CD14-positive monocyte (primary cell): Measurements from ENCODE around the gene ACTR3. TPM values are rescaled to one million over a fixed set of nuclear protein-coding genes. Genes with fewer than 3 reads are reported as not detected.
A peak's percentile ranks its signal among the peaks of the same experiment; 100 is the strongest.

Experiments
- DNase-seq, 3 donors: peaks; one replicate each; pipeline ENCODE4 v3.0.0-alpha.2; 2011 to 2022
- H2AFZ ChIP-seq: 2 replicates; pipeline ENCODE4 v1.6.0; 2012; ENCODE audit warnings: mild to moderate bottlenecking, low read depth, low read length, inconsistent platforms; ENCODE audit not compliant: insufficient read depth, poor library complexity, severe bottlenecking
- H3K27ac ChIP-seq, 2 donors: 1 replicate in 1 of 2; 2 replicates in 1 of 2; pipeline ENCODE4 v1.5.1; 2012 to 2013; ENCODE audit warnings: low read length in 2 of 2, control low read depth in 1 of 2, inconsistent platforms in 1 of 2, low read depth in 1 of 2, mild to moderate bottlenecking in 1 of 2
- H3K27me3 ChIP-seq, 2 donors: one replicate each; pipeline versions ENCODE4 v1.6.0 to v1.6.1; 2011 to 2013; ENCODE audit warnings: low read length in 2 of 2; ENCODE audit not compliant: control insufficient read depth in 2 of 2, insufficient read depth in 2 of 2
- H3K36me3 ChIP-seq, 2 donors: replicated peaks in 1 of 2; 1 replicate in 1 of 2; 2 replicates in 1 of 2; pipeline versions ENCODE4 v1.5.1 to v1.6.1; 2012 to 2013; ENCODE audit warnings: low read length in 2 of 2, control low read depth in 1 of 2, inconsistent platforms in 1 of 2, mild to moderate bottlenecking in 1 of 2; ENCODE audit not compliant: insufficient read depth in 2 of 2, control insufficient read depth in 1 of 2
- H3K4me1 ChIP-seq, 2 donors: 1 replicate in 1 of 2; 2 replicates in 1 of 2; pipeline versions ENCODE4 v1.5.1 to v1.6.1; 2012 to 2013; ENCODE audit warnings: low read length in 2 of 2, control low read depth in 1 of 2, inconsistent platforms in 1 of 2, mild to moderate bottlenecking in 1 of 2, moderate library complexity in 1 of 2; ENCODE audit not compliant: insufficient read depth in 2 of 2, control insufficient read depth in 1 of 2
- H3K4me2 ChIP-seq: replicated peaks from 2 replicates; pipeline ENCODE3; 2012; ENCODE audit warnings: low read length, moderate library complexity, mild to moderate bottlenecking; ENCODE audit not compliant: poor library complexity, severe bottlenecking; ENCODE audit errors: extremely low read depth
- H3K4me3 ChIP-seq, 3 experiments: fragments of 200-600 bp in 1 of 3; sonication (generic) in 1 of 3; replicated peaks in 1 of 3; 1 replicate in 2 of 3; 2 replicates in 1 of 3; pipeline ENCODE4 v1.5.1; 2011 to 2013; ENCODE audit warnings: low read length in 3 of 3, mild to moderate bottlenecking in 3 of 3, control low read depth in 2 of 3, low read depth in 2 of 3, inconsistent platforms in 1 of 3, moderate library complexity in 1 of 3
- H3K79me2 ChIP-seq: 2 replicates; pipeline ENCODE4 v1.6.0; 2012; ENCODE audit warnings: mild to moderate bottlenecking, control low read depth, inconsistent platforms, low read length, moderate library complexity; ENCODE audit not compliant: insufficient read depth
- H3K9ac ChIP-seq: 2 replicates; pipeline ENCODE4 v1.6.0; 2017; ENCODE audit warnings: low read length, mild to moderate bottlenecking; ENCODE audit not compliant: insufficient read depth, poor library complexity, severe bottlenecking
- H3K9me3 ChIP-seq, 2 donors: replicated peaks in 1 of 2; 1 replicate in 1 of 2; 2 replicates in 1 of 2; pipeline versions ENCODE4 v1.5.1 to v1.6.1; 2012 to 2013; ENCODE audit warnings: low read length in 2 of 2, control low read depth in 1 of 2; ENCODE audit not compliant: control insufficient read depth in 1 of 2, insufficient read depth in 1 of 2
- H4K20me1 ChIP-seq: 2 replicates; pipeline ENCODE4 v1.6.0; 2012; ENCODE audit warnings: mild to moderate bottlenecking, low read length, control low read depth, moderate library complexity; ENCODE audit not compliant: insufficient read depth
- H3K27ac Mint-ChIP-seq, 7 donors: one replicate each; pipeline ENCODE4 v1.8.0; 2020; ENCODE audit warnings: mild to moderate bottlenecking in 7 of 7, mixed read lengths in 7 of 7, moderate library complexity in 6 of 7, inconsistent platforms in 2 of 7
- H3K27me3 Mint-ChIP-seq, 3 donors: one replicate each; pipeline ENCODE4 v1.8.0; 2021 to 2022; ENCODE audit warnings: low read depth in 3 of 3, mild to moderate bottlenecking in 3 of 3, mixed read lengths in 3 of 3, moderate library complexity in 3 of 3, inconsistent platforms in 1 of 3
- H3K36me3 Mint-ChIP-seq, 2 donors: one replicate each; pipeline ENCODE4 v1.8.0; 2020; ENCODE audit warnings: mixed read lengths in 2 of 2, inconsistent platforms in 1 of 2, mild to moderate bottlenecking in 1 of 2
- H3K4me1 Mint-ChIP-seq: one replicate; pipeline ENCODE4 v1.8.0; 2020; ENCODE audit warnings: mild to moderate bottlenecking, mixed read lengths
- H3K4me3 Mint-ChIP-seq, 2 donors: one replicate each; pipeline ENCODE4 v1.8.0; 2020; ENCODE audit warnings: mild to moderate bottlenecking in 2 of 2, mixed read lengths in 2 of 2, moderate library complexity in 1 of 2
- H3K9me3 Mint-ChIP-seq, 7 donors: one replicate each; pipeline ENCODE4 v1.8.0; 2020 to 2022; ENCODE audit warnings: mixed read lengths in 7 of 7, mild to moderate bottlenecking in 6 of 7, moderate library complexity in 6 of 7, inconsistent platforms in 2 of 7
- CTCF ChIP-seq: fragments of 200-600 bp; IDR thresholded peaks from one replicate; pipeline ENCODE4 v1.8.0; 2022; ENCODE audit warnings: antibody characterized with exemption, mild to moderate bottlenecking
- WGBS: methylation state at CpG from one replicate; pipeline ENCODE4 v1.1.5; 2013; ENCODE audit warnings: missing lambda C conversion rate; ENCODE audit not compliant: insufficient coverage; 5-methylcytosine and 5-hydroxymethylcytosine counted together
- intact Hi-C, 2 donors: fragments of 100-400 bp; cut with micrococcal nuclease; formaldehyde crosslinking; loops; one replicate each; pipeline versions ENCODE4 v1.15.0 to v1.15.1; 2023
- polyA plus RNA-seq, 3 donors: library from polyadenylated mRNA; depleted of rRNA in 1 of 3; unstranded in 2 of 3; stranded (reverse) in 1 of 3; fragments of 300-500 nt in 2 of 3; fragments of >200 nt in 1 of 3; fragmentation: Illumina TruSeq in 2 of 3; gene quantifications; 1 replicate in 2 of 3; 2 replicates in 1 of 3; pipeline ENCODE4 v1.2.3, GENCODE V29; 2012 to 2021

The ACTR3 gene
- polyA plus RNA-seq, 3 donors: 103 to 557 (median 464) TPM

DNA sequence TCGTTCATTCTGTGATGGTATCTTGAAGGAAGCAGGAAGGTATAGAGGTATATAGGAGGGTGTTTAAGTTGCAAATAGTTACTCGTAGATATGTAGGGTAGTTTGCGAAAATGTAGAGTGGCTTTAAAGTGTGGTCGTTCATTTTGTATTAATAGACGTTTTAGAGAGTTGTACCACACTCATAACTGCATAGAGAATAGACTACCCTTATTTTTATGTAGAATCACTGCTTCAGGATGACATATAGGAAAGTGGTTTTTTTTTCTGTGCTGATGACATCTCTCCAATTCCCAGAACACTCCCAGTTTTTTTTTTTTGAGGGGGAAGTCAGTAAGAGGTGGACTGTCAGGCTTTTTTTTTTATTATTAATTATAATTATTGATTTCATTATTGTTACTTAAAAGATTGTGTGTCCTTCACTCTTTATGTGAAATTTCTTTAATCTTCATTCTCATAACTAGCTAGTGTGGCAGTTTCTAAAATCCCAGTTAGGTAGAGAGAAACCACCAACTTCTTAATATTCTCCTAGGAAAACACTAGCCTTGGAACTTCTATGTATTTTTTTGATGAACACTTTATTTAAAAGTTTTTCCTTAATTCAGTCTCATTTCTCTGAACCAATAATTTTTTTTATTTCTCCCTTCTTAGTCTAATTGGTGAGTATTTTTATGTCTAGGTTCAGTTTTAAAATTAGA is 1.5 kb downstream of the ACTR3 start:
- H3K9me3 ChIP-seq: no peaks in the 10 kb centered on the region
- intact Hi-C loops: loop anchor here (5.0 to 10.0 kb wide), 3 partner anchors 34 to 137 kb away; partner anchors contain the start of gene SLC35F5 (in 1 of the 2)
- H2AFZ ChIP-seq: no peak overlapping the region
- peak overlapping the region; percentile 87 for H3K4me2 ChIP-seq
- 0% methylated on average over 1 of the region's 5 CpGs for WGBS
- TF ChIP-seq CTCF: no peak
- peaks cover 0 to 2% (median 0%) of the 10 kb centered on the region in 3 donors for H3K27me3 Mint-ChIP-seq
- H3K9me3 Mint-ChIP-seq: peaks cover 0 to 3% (median 0%) of the 10 kb centered on the region in 7 donors
- H3K4me3 ChIP-seq: peak overlapping the region; percentile 80 to 96 (median 89)
- peak overlapping the region; percentile 99 for H3K9ac ChIP-seq
- peak overlapping the region; percentile 96 for H3K4me3 Mint-ChIP-seq
- peaks cover 26 to 38% of the 10 kb centered on the region in 2 donors for H3K36me3 Mint-ChIP-seq
- H3K79me2 ChIP-seq: peaks cover 87% of the 10 kb centered on the region
- H3K36me3 ChIP-seq: no peaks in the 10 kb centered on the region
- H3K4me1 Mint-ChIP-seq: peaks cover 77% of the 10 kb centered on the region
- no peaks in the 10 kb centered on the region for H3K27me3 ChIP-seq
- H3K27ac Mint-ChIP-seq: peak overlapping the region; percentile 96 to 99 (median 99)
- peaks cover 76 to 83% of the 10 kb centered on the region in 2 donors for H3K4me1 ChIP-seq
- peaks cover 55% of the 10 kb centered on the region for H4K20me1 ChIP-seq
- peak overlapping the region; percentile 95 to 98 for H3K27ac ChIP-seq
- DNase-seq: peak in 2 of 3 donors; percentile 13 to 39

GRCh38 chr2:113892004-113892710 is 2.3 kb downstream of the ACTR3 start:
- no peak for TF ChIP-seq CTCF
- H3K79me2 ChIP-seq: peaks cover 93% of the 10 kb centered on the region
- Mint-ChIP-seq H3K27ac (peak overlapping the region in 6 of 7 donors; percentile 42 to 97 (median 72)), H3K27me3 (peaks cover 0 to 2% (median 0%) of the 10 kb centered on the region in 3 donors), H3K4me1 (peaks cover 77% of the 10 kb centered on the region), H3K9me3 (peaks cover 0 to 3% (median 0%) of the 10 kb centered on the region in 7 donors), H3K4me3 (peak overlapping the region; percentile 47 to 96), H3K36me3 (peaks cover 26 to 38% of the 10 kb centered on the region in 2 donors)
- peak overlapping the region in 1 of 2 donors; percentile 45 for H3K27ac ChIP-seq
- H4K20me1 ChIP-seq: peaks cover 63% of the 10 kb centered on the region
- H3K4me3 ChIP-seq: peak overlapping the region in 2 of 3 experiments; percentile 80 to 89
- intact Hi-C loops: loop anchor here (5.0 to 10.0 kb wide), 3 partner anchors 35 to 137 kb away; partner anchors contain the start of gene SLC35F5 (in 1 of the 2)
- no peak overlapping the region for H2AFZ ChIP-seq
- H3K9ac ChIP-seq: no peak overlapping the region
- H3K27me3 ChIP-seq: no peaks in the 10 kb centered on the region
- peak overlapping the region; percentile 87 for H3K4me2 ChIP-seq
- H3K36me3 ChIP-seq: no peaks in the 10 kb centered on the region
- H3K4me1 ChIP-seq: peaks cover 73 to 83% of the 10 kb centered on the region in 2 donors
- H3K9me3 ChIP-seq: no peaks in the 10 kb centered on the region
- no peak for DNase-seq
- WGBS: no CpG with 5 or more reads among the region's 6 CpGs
